Activated T-cell treated with anti-CD3 and anti-CD28 coated beads for 48 hours (primary cell): ENCODE data around the gene IL1A.

Source experiments
- DNase-seq: peaks from one replicate; pipeline ENCODE4 v3.0.0-alpha.2; 2020; ENCODE audit warnings: low read depth

Gene IL1A

DNA sequence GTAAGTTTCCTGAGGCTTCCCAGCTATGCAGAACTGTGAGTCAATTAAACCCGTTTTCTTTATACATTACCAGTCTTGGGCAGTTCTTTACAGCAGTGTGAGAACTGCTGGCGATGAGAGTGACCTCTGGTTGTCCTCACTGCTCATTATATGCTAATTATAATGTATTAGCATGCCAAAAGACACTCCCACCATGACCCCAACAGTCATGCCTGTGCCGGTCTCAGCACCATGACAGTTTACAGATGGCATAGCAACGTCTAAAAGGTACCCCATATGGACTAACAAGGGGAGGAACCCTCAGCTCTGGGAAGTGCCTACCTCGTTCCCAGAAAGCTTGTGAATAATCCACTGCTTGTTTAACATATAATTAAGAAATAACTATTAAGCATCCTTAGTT is 8.1 kb upstream of the IL1A start:
- no peak for DNase-seq

DNA sequence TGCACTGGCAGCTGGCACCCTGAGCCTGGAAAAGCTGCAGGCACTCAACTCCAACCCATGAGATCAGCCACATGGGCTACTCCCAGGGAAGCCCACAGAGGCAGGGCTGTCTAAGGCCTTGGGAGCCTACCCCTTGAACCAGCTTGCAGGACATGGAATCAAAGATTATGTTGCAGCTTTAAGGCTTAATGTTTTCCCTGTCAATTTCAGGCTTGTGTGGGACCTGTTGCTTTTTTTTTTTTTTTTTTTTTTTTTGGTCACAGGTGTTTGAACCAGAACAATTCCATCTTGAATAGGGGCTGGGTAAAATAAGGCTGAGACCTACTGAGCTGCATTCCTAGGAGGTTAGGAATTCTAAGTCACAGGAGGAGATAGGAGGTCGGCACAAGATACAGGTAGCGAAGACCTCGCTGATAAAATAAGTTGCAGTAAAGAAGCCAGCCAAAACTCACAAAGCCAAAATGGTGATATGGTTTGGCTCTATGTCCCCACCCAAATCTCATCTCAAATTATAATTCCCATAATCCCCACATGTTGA is 7.5 kb upstream of the IL1A start:
- no peak for DNase-seq

DNA sequence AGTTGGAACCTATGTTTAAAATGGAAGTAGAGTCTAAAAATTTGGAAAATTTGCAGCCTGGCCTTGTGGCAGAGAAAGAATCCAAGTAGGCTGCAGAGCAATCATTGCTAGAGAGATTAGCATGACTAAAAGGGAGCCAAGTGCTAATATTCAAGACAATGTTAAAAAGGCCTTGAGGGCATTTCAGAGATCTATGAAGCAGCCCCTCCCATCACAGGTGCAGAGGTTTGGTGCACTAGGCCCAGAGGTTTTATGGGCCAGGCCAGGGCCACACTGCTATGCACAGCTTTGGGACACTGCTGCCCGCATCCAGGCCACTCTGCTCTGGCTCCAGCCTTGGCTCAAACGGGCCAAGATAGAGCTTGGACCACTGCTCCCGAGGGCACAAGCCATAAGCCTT is 6.7 kb upstream of the IL1A start:
- no peak for DNase-seq

DNA sequence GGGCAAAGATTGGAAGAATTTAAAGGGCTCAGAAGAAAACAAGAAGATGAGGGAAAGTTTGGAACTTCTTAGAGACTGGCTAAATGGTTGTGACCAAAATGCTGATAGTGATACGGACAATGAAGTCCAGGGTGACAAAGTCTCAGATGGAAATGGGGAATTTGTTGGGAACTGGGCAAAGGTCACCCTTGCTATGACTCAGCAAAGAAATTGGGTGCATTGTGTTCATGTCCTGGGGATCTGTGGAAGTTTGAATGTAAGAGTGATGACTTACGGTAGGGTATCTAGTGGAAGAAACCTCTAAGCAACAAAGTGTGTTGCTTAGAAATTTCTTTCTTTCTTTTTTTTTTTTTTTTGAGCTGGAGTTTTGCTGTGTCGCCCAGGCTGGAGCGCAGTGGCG is 6.0 kb upstream of the IL1A start:
- no peak for DNase-seq

DNA sequence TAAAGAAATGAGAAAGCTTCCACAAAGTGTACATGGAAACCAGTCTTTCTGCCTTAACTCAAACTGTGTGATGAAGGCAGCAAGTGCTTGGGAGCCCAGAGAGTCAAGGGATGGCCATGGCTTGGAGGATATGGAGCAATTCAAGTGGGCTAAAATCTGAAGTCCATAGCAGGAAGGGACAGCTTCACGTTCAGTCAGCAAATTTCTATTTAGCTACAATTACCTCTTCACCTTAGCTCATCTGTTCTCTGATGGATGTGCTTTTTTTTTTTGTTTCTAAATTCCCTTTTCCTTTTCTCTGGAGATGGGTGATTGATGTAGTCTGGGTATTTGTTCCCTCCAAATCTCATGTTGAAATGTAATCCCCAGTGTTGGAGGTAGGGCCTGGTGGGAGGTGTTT is 4.9 kb upstream of the IL1A start:
- DNase-seq = no peak

DNA sequence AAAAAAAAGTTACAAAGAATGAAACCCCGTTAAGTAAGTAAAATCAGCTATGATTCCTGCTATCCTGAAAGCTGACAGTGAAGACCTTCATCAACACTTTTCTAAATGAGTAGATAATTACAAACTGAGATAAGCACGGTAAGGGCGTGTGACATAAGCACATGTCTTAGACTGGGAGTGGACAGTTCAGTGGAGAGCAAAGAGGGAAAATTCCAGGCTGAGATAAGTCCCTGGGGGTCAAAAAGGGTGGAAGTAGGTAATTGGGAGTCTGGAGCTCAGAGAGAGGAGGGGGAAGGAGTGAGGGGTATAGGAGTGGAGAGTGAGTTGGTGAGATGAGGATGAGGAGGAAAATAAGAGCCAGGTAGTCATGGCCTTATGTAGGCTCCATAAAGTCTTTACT is 4.4 kb upstream of the IL1A start:
- no peak for DNase-seq

DNA sequence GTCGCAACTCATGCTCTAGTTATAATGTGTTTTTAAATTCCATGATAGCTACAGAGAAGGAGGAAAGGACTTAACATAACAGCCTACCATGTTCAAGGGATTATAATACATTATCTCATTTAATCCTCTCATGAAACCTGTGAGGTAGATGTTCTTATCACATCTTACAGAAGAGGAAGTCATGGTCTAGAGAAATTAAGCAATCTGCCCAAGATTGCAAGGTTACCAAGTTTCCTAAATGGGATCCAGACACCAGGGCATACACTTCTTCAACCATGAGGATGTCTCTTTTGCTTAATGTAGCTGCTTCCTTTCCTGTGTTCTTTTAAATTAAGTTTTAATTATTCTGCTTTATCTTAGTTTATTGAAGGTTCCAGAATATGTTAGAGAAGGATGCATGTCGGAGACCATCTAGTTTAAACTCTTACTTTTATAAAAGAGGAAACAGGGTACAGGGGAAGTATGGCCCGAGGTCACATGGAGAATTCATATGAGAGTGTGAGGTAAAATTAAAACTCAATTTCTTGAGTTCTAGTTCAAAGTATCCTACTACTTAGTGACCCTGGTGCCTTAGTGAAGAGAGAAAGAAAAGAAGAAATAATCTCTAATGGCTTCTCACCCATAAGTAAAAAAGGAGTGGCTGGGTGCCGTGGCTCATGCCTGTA is 3.6 kb upstream of the IL1A start:
- DNase-seq = no peak

DNA sequence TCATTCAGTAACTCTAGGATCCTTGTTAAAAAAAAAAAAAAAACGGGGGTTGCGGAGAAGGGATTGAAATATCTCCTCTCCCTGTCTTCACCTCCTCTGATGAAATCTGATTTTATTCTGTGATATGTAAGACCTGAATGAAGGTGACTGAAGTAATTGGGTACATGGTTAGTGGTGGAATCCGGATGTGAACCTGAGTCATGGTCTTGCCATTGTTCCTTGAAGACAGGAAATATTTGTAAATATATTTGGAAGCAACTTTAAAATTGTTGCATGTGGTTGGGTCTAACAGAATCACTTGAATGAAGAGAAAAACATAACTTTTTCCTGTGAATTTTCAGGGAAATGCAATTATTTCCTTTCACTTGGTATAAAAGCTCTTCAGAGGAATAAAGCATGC is 3.0 kb upstream of the IL1A start:
- DNase-seq = no peak

DNA sequence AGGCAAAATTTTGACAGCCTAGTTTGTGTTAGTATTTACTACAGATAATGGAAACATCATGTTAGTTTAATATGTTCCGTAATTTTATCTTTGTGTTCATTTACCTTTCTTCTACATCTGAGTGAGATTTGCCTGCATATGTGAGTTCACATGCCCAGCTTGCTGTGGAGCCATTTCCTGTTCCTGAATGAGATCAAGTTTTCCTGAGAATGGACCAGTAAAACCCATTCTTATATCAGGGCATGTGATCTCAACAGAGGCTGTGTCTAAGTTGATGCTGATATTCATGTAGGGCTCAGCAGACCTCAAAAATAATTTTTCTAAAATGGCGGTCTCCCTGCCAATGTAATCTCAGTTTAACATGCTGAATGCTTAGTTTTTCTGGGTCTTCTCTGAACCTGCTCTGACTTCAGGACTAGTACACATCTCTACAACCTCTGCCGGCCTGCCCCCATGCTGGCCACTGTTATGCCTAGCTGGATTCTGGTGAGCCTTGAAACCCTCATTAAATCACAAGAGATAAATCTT is 1.0 kb downstream of the IL1A start:
- no peak for DNase-seq

DNA sequence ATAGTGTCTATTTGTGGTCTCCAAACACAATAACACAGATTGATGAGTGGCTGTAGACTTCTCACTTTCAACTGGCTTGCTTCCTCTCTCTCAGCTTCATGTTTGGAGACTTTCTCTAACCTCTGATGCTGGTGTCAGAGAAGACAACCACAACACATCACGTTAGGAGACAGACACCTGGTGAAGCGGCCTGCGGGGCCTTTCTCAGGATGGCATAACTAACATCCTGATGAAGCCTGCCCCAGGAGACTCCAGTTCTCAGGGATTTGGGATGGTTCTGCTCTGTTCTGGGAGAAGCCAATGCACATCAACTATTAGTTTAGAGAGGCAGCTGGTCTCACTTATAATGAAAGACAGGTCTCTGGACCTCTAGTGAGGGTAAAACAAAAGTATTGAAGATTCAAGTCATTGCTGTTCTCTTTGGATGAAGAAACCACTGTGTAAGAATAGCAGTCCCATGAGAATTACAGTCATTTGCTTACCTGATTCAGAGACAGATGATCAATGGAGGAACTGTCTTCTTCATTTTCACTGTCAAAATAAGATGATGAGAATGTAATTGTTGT is 2.0 kb downstream of the IL1A start:
- DNase-seq = no peak

DNA sequence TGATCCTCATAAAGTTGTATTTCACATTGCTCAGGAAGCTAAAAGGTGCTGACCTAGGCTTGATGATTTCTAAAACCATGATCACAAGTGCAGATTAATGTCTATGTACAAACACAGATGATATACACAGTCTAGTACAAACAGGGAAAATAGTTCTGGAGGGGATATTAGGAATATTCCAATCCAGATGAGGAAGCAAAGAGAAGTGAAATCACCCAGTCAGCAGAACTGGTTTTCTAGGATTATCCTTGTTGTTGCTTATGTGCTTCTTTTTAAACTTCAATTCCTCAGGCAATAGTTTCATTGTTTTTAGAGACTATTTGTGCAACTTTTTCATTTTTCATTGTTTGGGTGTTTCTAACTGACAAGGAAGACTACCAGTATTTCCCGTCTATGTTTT is 4.7 kb downstream of the IL1A start:
- no peak for DNase-seq

DNA sequence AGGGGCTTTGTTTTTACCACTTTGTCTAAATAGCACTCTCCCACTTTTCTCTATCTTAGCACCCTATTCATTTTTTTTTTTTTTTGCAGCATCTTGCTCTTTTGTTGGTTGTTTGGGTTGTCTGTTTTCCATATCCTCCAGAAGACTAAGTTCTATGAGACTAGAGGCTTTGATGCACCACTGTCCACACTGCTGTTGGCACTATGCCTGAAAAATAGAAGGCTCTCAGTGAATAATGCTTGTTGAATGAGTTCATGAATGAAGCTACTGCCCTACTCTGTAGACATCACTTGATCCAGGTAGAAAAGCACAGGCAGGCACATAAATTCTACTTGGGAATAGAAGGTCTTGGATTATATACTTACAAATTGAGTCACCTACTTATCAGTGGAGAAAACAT is 7.3 kb downstream of the IL1A start:
- no peak for DNase-seq

DNA sequence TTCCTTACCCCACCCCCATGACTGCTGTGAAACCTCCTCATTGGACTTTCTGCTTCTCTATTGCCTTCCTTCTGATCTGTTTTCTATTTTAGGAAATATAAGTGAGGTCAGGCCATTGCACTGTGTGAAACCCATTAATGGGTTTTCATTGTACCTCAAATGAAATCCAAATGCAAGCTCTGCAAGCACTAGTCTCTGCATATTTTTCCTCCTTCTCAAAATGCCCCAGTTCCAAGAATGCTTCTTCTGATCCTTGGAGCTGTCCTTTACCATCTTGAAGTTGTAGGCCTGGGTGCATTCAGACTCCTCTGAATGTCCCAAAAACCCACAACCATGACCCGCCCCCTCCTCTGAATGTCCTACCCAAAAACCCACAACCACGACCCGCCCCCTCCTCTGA is 8.2 kb downstream of the IL1A start:
- no peak for DNase-seq

DNA sequence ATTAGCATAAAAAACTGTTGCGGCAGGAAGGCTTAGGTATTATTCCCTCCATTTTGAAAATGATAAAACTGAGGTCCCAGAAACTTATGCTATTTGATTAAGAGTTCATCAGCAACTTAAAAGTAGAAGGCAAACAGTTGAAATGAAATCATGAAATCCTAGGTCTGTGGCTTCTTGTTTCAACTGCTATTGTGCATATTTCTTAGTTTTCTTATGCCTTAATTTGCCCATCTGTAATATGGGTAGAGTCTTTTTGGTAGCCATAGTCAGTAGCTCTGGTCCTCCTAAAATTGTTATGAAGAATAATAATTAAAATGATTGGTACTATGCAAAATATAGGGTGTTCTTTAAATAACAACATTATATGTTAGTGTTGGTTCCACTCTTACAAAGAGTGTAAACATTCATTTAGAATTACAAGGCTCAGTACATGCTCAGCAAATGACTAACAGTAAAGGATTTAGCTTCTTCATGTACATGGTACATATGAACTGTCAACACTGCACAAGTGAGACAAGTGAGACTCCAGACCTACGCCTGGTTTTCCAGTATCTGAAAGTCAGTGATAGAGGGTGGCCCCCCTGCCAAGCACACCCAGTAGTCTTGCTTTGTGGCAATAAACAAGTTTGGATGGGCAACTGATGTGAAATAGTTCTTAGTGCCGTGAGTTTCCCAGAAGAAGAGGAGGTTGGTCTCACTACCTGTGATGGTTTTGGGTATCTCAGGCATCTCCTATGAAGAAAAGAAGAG is 9.6 kb downstream of the IL1A start:
- DNase-seq = no peak

DNA sequence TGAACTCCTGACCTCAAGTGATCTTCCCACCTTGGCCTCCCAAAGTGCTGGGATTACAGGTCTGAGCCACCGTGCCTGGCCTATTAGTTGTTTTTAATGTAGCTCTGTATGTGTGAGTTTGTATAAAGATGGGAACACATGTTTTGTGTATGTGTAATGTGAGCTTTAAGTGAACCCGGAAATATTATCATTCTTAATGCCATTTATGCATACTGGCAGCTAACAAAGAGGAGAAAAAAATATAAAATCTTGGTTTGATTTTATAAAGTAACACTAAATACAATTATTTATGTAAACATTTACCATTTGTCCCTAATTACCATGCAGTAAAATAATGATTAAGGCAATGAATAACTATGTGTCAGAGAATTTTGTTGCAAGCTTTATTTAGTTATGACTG is 10.7 kb downstream of the IL1A start:
- DNase-seq = no peak

DNA sequence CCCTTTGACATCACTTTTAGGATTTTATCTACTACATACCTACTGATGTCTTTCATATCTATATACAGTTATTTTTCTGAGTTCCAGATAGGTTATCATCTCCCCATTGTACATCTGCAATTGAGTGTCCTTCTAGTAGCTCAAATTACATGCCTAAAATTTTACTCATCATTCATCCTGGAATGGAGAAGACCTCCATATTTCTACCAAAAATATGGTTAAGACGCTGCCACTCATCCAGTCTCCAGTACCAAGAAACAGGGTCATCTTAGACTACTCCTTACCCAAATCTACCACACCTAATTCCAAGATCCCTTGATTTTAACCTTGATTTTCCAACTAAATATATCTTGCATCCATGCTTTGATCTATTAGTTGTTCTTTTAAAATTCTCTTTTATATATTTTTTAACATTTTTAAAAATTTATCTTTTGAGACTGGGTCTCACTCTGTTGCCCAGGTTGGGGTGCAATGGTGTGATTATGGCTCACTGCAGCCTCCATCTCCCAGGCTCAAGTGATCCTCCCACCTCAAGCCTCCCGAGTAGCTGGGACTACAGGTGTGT is 11.3 kb downstream of the IL1A start:
- DNase-seq = no peak

DNA sequence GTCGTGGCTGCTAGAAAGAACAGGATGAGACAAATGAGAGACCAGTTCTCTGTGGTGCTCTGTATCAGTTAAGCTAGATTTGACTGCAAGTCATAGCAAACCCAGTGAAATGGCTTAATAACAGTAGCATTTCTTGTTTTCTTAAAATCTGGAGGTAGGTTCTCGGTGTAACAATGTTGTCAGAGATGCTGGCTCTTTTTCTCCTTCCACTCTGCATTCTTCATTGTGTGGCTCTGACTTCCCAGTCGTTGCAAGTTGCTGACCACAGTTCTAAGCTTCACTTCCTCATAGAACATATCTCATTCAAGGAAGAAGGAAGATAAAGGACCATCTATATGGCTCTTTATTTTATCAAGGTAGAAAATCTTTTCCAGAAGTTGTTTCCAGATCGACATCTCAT is 12.0 kb downstream of the IL1A start:
- DNase-seq = no peak

DNA sequence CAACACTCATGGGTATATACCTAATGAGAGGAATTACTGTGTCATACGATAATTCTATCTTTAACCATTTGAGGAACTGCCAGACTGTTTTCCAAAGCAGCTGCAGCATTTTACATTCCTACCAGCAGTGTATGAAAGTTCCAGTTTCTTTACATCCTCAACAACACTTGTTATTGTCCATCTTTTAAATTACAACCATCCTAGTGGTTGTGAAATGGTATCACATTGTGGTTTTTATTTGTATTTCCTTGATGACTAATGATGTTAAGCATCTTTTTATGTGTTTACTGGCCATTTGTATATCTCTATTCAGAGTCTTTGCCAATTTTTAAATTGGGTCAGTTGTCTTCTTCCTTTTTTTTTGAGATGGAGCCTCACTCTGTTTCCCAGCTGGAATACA is 15.9 kb downstream of the IL1A start:
- no peak for DNase-seq

DNA sequence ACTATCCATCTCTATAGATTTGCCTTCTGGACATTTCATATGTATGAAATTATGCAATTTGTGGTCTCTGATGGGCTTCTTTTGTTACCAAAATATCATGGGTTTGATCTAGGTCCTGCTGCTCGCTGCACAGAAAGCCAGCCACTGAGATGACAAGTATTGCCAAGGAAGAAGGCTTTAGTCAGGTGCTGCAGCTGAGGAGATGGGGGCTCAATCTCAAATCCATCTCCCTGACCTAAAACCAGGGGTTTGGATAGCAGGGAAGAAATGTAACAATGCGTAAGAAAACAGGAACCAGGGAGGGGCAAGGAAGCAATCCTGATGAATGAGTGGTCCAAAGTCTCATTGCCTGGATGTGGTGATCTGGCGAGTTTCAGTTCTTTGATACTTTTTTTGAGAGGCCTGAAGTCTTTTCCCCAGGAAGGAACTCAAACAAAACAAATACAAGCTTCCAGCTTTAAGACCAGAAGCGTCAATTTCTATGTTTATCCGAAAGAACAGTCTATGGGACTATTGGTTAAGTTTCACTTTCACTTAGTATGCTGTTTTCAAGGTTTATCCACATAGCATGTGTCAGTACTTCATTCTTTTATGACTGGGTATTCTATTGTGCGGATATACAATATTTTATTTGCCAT is 16.5 kb downstream of the IL1A start:
- no peak for DNase-seq

DNA sequence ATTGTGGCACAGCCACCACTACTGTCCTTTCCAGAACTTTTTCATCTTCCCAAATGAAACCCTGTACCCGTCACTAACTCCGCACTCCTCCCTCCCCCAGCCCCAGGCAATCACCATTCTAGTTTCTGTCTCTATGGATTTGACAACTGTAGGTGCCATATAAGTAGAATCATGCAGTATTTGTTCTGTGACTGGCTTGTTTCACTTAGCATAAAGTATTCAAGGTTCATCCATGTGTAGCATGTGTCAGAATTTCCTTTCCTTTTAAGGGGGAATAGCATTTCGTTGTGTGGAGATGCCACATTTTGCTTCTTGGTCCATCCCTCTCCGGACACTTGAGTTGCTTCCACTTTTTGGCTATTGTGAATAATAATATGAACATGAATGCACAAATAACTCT is 19.0 kb downstream of the IL1A start:
- no peak for DNase-seq

DNA sequence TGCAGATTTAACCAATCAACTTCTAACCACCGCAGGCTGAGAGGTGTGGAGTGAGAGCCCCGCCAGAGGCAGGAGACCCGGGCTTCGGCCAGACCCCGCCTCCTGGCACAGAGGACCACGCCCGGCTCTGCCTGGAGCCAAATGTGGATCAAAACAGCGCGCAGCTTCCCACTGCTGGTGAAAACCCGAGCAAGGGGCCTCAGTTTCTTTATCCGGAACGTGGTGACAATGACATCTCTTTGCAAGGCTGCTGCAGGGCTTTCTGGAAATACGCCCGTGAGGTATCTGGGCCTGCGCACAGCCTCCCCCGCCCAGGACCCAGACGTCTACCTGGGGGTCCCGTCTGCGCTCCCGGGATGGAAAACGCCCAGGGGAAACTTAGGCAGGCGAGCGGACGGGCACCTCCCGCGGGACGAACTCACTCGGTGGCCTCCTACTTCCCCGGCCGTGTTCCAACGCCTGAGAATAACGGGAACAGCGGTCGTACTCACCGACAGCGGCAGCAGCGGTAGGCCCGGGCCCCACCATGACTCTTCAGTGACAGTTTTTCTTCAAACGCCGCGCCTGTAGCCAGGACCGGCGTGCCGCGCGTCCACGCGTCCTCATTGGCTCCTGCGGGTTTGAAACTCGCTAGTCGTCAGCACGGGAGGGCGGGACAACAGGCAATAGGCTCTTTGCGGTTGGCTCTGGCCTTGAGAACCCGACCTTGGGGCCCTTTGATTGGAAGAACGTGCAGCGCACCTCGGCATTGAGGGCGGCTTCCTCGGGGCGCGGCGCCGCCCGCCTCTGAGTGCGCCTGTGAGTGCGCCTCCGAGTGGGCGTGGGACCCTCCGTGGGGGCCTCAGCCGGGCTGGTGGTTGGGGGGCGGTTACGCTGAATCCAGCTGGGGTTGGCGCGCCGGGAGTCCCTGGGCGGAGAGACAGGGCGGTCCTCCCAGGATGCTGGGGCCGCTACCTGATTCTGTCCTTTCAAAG is 19.9 kb downstream of the IL1A start, which contains the start of gene CKAP2L:
Gene CKAP2L, minus strand, starts transcription at position 539 of the 974 bp plus-strand sequence. Its CDS starts 11 bp downstream, at position 528.
- peak; percentile 93 for DNase-seq
